ENCODE measurements around the gene NDUFV2.

NDUFV2 gene

GRCh38 chr18:9069601-9070000 lies 32.9 kb upstream of the NDUFV2 start:
- H4K12ac ChIP-seq (ENCODE audit: low read depth, low read length) = no peak overlapping the region
- H4K8ac ChIP-seq (ENCODE audit: low read depth, low read length) = no peak overlapping the region
- no peak overlapping the region for H2BK12ac ChIP-seq (ENCODE audit: low read length)
- no peaks in the 10 kb centered on the region for H3K27me3 ChIP-seq (ENCODE audit: insufficient read depth, low read length)
- no peak overlapping the region for H3K14ac ChIP-seq (ENCODE audit: low read length)
- no peaks in the 10 kb centered on the region for H3K79me2 ChIP-seq (ENCODE audit: control insufficient read depth, insufficient read depth, low read length, poor library complexity)
- H2AFZ ChIP-seq (ENCODE audit: insufficient read depth, low read length, poor library complexity) = no peak overlapping the region
- no peak overlapping the region for H3K9ac ChIP-seq (ENCODE audit: low read length)
- H2BK120ac ChIP-seq (ENCODE audit: insufficient read depth, low read length, poor library complexity) = no peak overlapping the region
- no peak overlapping the region for H3K4me3 ChIP-seq (ENCODE audit: low read depth, low read length)
- no peaks in the 10 kb centered on the region for H3K36me3 ChIP-seq (ENCODE audit: control insufficient read depth in 1 of 2, insufficient read depth in 2 of 2, low read length in 2 of 2)
- H3K4ac ChIP-seq (ENCODE audit: low read depth, low read length) = no peak overlapping the region
- no peaks in the 10 kb centered on the region for H3K9me3 ChIP-seq (ENCODE audit: insufficient read depth, low read depth, low read length)
- no peak overlapping the region for H3K18ac ChIP-seq (ENCODE audit: low read length)
- WGBS (ENCODE audit: extremely low coverage, insufficient coverage, insufficient read length) = no CpG with 5 or more reads among the region's 9 CpGs
- DNase-seq = peak in 1 of 2 donors; percentile 31
- H3K27ac ChIP-seq (ENCODE audit: low read depth, low read length) = no peak overlapping the region
- no peak overlapping the region for H2BK5ac ChIP-seq (ENCODE audit: low read depth, low read length, poor library complexity)
- no peaks in the 10 kb centered on the region for H3K79me1 ChIP-seq (ENCODE audit: low read length)
- no peak overlapping the region for H2AK5ac ChIP-seq (ENCODE audit: low read length)
- no peak overlapping the region for H4K91ac ChIP-seq (ENCODE audit: low read depth, low read length)
- no peak overlapping the region for H3K4me2 ChIP-seq (ENCODE audit: low read length)
- no peak overlapping the region for H3K23ac ChIP-seq (ENCODE audit: low read length)
- H3K4me1 ChIP-seq (ENCODE audit: control insufficient read depth in 1 of 2, insufficient read depth in 2 of 2, low read length in 2 of 2) = no peaks in the 10 kb centered on the region

DNA sequence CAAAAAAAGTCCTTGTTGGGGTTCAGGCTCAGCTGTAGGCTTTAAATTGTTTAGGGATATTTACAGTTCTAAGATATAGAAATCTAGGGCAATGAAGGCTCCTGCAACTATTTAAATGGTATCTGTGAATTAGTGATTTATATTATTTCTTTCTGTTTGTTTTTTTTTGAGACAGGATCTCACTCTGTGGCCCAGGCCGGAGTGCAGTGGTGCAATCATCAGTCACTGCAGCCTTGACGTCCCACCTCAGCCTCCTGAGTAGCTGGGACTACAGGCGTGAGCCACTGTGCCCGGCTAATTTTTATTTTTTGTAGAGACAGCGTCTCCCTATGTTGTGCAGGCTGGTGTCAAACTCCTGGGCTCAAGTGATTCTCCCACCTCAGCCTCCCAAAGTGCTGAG lies 32.3 kb upstream of the NDUFV2 start:
- H3K9me3 ChIP-seq (ENCODE audit: insufficient read depth, low read depth, low read length) = no peaks in the 10 kb centered on the region
- H2BK5ac ChIP-seq (ENCODE audit: low read depth, low read length, poor library complexity) = no peak overlapping the region
- no peaks in the 10 kb centered on the region for H3K27me3 ChIP-seq (ENCODE audit: insufficient read depth, low read length)
- no peak overlapping the region for H4K91ac ChIP-seq (ENCODE audit: low read depth, low read length)
- H3K79me2 ChIP-seq (ENCODE audit: control insufficient read depth, insufficient read depth, low read length, poor library complexity) = no peaks in the 10 kb centered on the region
- H3K79me1 ChIP-seq (ENCODE audit: low read length) = no peaks in the 10 kb centered on the region
- no peak for DNase-seq
- H2BK12ac ChIP-seq (ENCODE audit: low read length) = no peak overlapping the region
- no peak overlapping the region for H3K18ac ChIP-seq (ENCODE audit: low read length)
- H2BK120ac ChIP-seq (ENCODE audit: insufficient read depth, low read length, poor library complexity) = no peak overlapping the region
- no peak overlapping the region for H3K4me3 ChIP-seq (ENCODE audit: low read depth, low read length)
- no peak overlapping the region for H3K14ac ChIP-seq (ENCODE audit: low read length)
- no peak overlapping the region for H4K12ac ChIP-seq (ENCODE audit: low read depth, low read length)
- no CpG with 5 or more reads among the region's 5 CpGs for WGBS (ENCODE audit: extremely low coverage, insufficient coverage, insufficient read length)
- H2AK5ac ChIP-seq (ENCODE audit: low read length) = no peak overlapping the region
- no peak overlapping the region for H3K9ac ChIP-seq (ENCODE audit: low read length)
- H3K36me3 ChIP-seq (ENCODE audit: control insufficient read depth in 1 of 2, insufficient read depth in 2 of 2, low read length in 2 of 2) = no peaks in the 10 kb centered on the region
- H3K4ac ChIP-seq (ENCODE audit: low read depth, low read length) = no peak overlapping the region
- H3K23ac ChIP-seq (ENCODE audit: low read length) = no peak overlapping the region
- H2AFZ ChIP-seq (ENCODE audit: insufficient read depth, low read length, poor library complexity) = no peak overlapping the region
- no peak overlapping the region for H4K8ac ChIP-seq (ENCODE audit: low read depth, low read length)
- H3K27ac ChIP-seq (ENCODE audit: low read depth, low read length) = no peak overlapping the region
- H3K4me2 ChIP-seq (ENCODE audit: low read length) = no peak overlapping the region
- H3K4me1 ChIP-seq (ENCODE audit: control insufficient read depth in 1 of 2, insufficient read depth in 2 of 2, low read length in 2 of 2) = no peaks in the 10 kb centered on the region

DNA sequence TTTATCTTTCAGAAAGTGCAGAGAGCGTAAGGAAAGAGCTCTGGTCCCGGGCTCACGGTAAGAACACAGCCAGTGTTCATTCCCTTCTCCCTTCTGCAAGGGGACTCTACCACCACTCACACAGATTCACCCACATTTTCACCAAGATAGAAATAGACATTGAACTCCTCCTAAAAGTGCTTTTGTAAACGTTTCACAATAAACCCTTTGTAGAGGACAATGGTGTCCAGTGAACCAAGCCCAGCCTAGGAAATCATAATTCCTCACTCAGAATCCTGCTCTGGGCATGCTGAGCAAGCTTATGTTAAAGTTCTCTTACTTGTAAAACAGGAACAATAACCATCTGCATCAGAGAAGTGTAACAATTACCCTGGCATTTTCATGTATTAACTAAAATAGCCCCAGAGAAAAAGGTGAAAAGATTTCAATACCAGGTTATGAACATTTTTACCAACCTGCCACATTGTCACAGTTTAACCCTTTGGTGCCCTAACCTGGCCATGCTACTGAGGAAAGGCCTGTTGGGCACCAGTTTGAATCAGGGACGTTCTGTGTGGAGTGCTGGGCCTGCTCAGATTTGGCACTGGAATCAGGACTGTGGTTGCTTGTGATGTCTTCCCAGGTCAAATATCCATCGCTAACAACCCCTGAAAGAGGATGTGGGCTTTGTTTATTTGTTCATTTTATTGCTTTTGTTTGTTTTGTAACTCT lies 22.5 kb upstream of the NDUFV2 start:
- H3K79me1 ChIP-seq (ENCODE audit: low read length) = no peaks in the 10 kb centered on the region
- H3K4me1 ChIP-seq (ENCODE audit: control insufficient read depth in 1 of 2, insufficient read depth in 2 of 2, low read length in 2 of 2) = peaks cover 0 to 3% of the 10 kb centered on the region in 2 experiments
- no peak overlapping the region for H2AK5ac ChIP-seq (ENCODE audit: low read length)
- H3K79me2 ChIP-seq (ENCODE audit: control insufficient read depth, insufficient read depth, low read length, poor library complexity) = no peaks in the 10 kb centered on the region
- no peak overlapping the region for H4K8ac ChIP-seq (ENCODE audit: low read depth, low read length)
- H3K4me3 ChIP-seq (ENCODE audit: low read depth, low read length) = no peak overlapping the region
- H4K91ac ChIP-seq (ENCODE audit: low read depth, low read length) = no peak overlapping the region
- H3K27me3 ChIP-seq (ENCODE audit: insufficient read depth, low read length) = no peaks in the 10 kb centered on the region
- H3K9me3 ChIP-seq (ENCODE audit: insufficient read depth, low read depth, low read length) = no peaks in the 10 kb centered on the region
- H3K36me3 ChIP-seq (ENCODE audit: control insufficient read depth in 1 of 2, insufficient read depth in 2 of 2, low read length in 2 of 2) = no peaks in the 10 kb centered on the region
- no peak overlapping the region for H3K4ac ChIP-seq (ENCODE audit: low read depth, low read length)
- H3K4me2 ChIP-seq (ENCODE audit: low read length) = no peak overlapping the region
- H3K23ac ChIP-seq (ENCODE audit: low read length) = no peak overlapping the region
- H3K18ac ChIP-seq (ENCODE audit: low read length) = no peak overlapping the region
- no peak overlapping the region for H3K9ac ChIP-seq (ENCODE audit: low read length)
- no peak overlapping the region for H3K27ac ChIP-seq (ENCODE audit: low read depth, low read length)
- no peak overlapping the region for H2BK12ac ChIP-seq (ENCODE audit: low read length)
- peak in 1 of 2 donors; percentile 34 for DNase-seq
- no CpG with 5 or more reads among the region's 6 CpGs for WGBS (ENCODE audit: extremely low coverage, insufficient coverage, insufficient read length)
- H4K12ac ChIP-seq (ENCODE audit: low read depth, low read length) = no peak overlapping the region
- H2BK120ac ChIP-seq (ENCODE audit: insufficient read depth, low read length, poor library complexity) = no peak overlapping the region
- no peak overlapping the region for H2AFZ ChIP-seq (ENCODE audit: insufficient read depth, low read length, poor library complexity)
- no peak overlapping the region for H3K14ac ChIP-seq (ENCODE audit: low read length)
- no peak overlapping the region for H2BK5ac ChIP-seq (ENCODE audit: low read depth, low read length, poor library complexity)

DNA sequence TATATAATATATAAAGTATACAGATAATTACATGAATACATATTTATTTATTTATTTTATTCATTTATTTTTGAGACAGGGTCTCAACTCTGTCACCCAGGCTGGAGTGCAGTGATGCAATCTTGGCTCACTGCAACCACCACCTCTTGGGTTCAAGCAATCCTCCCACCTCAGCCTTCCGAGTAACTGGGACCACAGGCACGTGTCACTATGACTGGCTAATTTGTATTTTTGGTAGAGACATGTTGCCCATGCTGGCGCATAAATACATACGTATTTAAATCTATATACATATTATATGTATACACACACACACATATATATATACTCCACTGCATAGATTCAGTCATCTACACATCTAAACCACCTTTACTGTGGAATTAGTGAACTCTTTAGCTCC lies 20.6 kb upstream of the NDUFV2 start:
- Histone ChIP-seq H3K23ac (ENCODE audit: low read length) (no peak overlapping the region), H3K9ac (ENCODE audit: low read length) (no peak overlapping the region), H3K4me2 (ENCODE audit: low read length) (no peak overlapping the region), H3K14ac (ENCODE audit: low read length) (no peak overlapping the region), H3K9me3 (ENCODE audit: insufficient read depth, low read depth, low read length) (no peaks in the 10 kb centered on the region), H3K36me3 (ENCODE audit: control insufficient read depth in 1 of 2, insufficient read depth in 2 of 2, low read length in 2 of 2) (no peaks in the 10 kb centered on the region), H3K4me1 (ENCODE audit: control insufficient read depth in 1 of 2, insufficient read depth in 2 of 2, low read length in 2 of 2) (peaks cover 0 to 3% of the 10 kb centered on the region in 2 experiments), H2AFZ (ENCODE audit: insufficient read depth, low read length, poor library complexity) (no peak overlapping the region), H2BK120ac (ENCODE audit: insufficient read depth, low read length, poor library complexity) (no peak overlapping the region), H3K79me1 (ENCODE audit: low read length) (no peaks in the 10 kb centered on the region), H3K18ac (ENCODE audit: low read length) (no peak overlapping the region), H3K4me3 (ENCODE audit: low read depth, low read length) (no peak overlapping the region), H4K91ac (ENCODE audit: low read depth, low read length) (no peak overlapping the region), H4K12ac (ENCODE audit: low read depth, low read length) (no peak overlapping the region), H3K27me3 (ENCODE audit: insufficient read depth, low read length) (no peaks in the 10 kb centered on the region), H3K27ac (ENCODE audit: low read depth, low read length) (no peak overlapping the region), H2AK5ac (ENCODE audit: low read length) (no peak overlapping the region), H3K79me2 (ENCODE audit: control insufficient read depth, insufficient read depth, low read length, poor library complexity) (no peaks in the 10 kb centered on the region), H3K4ac (ENCODE audit: low read depth, low read length) (no peak overlapping the region), H2BK5ac (ENCODE audit: low read depth, low read length, poor library complexity) (no peak overlapping the region), H4K8ac (ENCODE audit: low read depth, low read length) (no peak overlapping the region), H2BK12ac (ENCODE audit: low read length) (no peak overlapping the region)
- no peak for DNase-seq
- no CpG with 5 or more reads among the region's 4 CpGs for WGBS (ENCODE audit: extremely low coverage, insufficient coverage, insufficient read length)
